ENCODE data around the gene PRAC1.

GRCh38 chr17:48726916-48727286 is 4.6 kb upstream of the PRAC1 start:
- TF ChIP-seq CTCF (IDR thresholded peaks at IDR 0.05; ENCODE audit: low read length) (no peak), EZH2phosphoT487 (IDR thresholded peaks at IDR 0.05; ENCODE audit: low read length) (no peak), EZH2 (optimal IDR thresholded peaks at IDR 0.05; ENCODE audit: low read depth, low read length) (no peak)
